Measurements from ENCODE around the gene ADA. TPM values are rescaled to one million over a fixed set of nuclear protein-coding genes. Genes with fewer than 3 reads are reported as not detected.

The ADA gene
- total and polyA plus RNA-seq, 3 donors from 2014 or later = 8.2 to 11.2 (median 10.0) TPM

- DNase-seq = no peak
- 50 to 53% methylated on average over 1 of the region's 1 CpG for WGBS, 2 donors
- peak overlapping the region in 1 of 2 donors; percentile 0 for H3K4me3 ChIP-seq
- intact Hi-C loops (cut with DNase I; ENCODE audit: low total_unique reads) = no loop called here
- no peaks in the 10 kb centered on the region for H3K27me3 ChIP-seq
- no peaks in the 10 kb centered on the region for H3K36me3 ChIP-seq (ENCODE audit: low read depth, missing control alignments)
- TF ChIP-seq CTCF (IDR thresholded peaks at IDR 0.05) = no peak
- no peak for TF ChIP-seq POLR2A (IDR thresholded peaks at IDR 0.05)
- H3K9me3 ChIP-seq = no peaks in the 10 kb centered on the region
- H3K4me1 ChIP-seq = peaks cover 6% of the 10 kb centered on the region
- peak overlapping the region; percentile 29 to 72 for H3K27ac ChIP-seq
Observed at GRCh38 chr20:44583157-44583556, 68.3 kb downstream of the ADA start.

GRCh38 chr20:44582311-44583025 is 69.0 kb downstream of the ADA start, which contains the start of gene PKIG:
TSS of gene PKIG (plus strand) at chr20:44582579. CDS start at chr20:44614557, 31,978 bp downstream.
- H3K4me3 ChIP-seq = peak within 1 kb of the TSS in 1 of 2 donors; percentile 0
- H3K27ac ChIP-seq = peak within 1 kb of the TSS; percentile 29 to 72
- TF ChIP-seq POLR2A (IDR thresholded peaks at IDR 0.05) (no peak), CTCF (IDR thresholded peaks at IDR 0.05) (no peak)
- no peaks in the 10 kb centered on the region for H3K9me3 ChIP-seq
- H3K36me3 ChIP-seq (ENCODE audit: low read depth, missing control alignments) = no peaks in the 10 kb centered on the region
- peaks cover 6% of the 10 kb centered on the region for H3K4me1 ChIP-seq
- intact Hi-C loops (cut with DNase I; ENCODE audit: low total_unique reads) = no loop called here
- no peak for DNase-seq
- WGBS, 2 donors = 33 to 45% methylated on average over 6 of the region's 6 CpGs
- no peaks in the 10 kb centered on the region for H3K27me3 ChIP-seq

- H3K4me1 ChIP-seq = peaks cover 6% of the 10 kb centered on the region
Observed at GRCh38 chr20:44581515-44581914, 70.0 kb downstream of the ADA start.

GRCh38 chr20:44580581-44581268 is 70.8 kb downstream of the ADA start:
- Histone ChIP-seq H3K27me3 (no peaks in the 10 kb centered on the region), H3K4me1 (peaks cover 6% of the 10 kb centered on the region), H3K4me3 (no peak overlapping the region), H3K27ac (no peak overlapping the region), H3K36me3 (ENCODE audit: low read depth, missing control alignments) (no peaks in the 10 kb centered on the region), H3K9me3 (no peaks in the 10 kb centered on the region)
- whole genome bisulfite sequencing, 2 donors = 83 to 89% methylated on average over 9 of the region's 9 CpGs
- intact Hi-C loops (cut with DNase I; ENCODE audit: low total_unique reads) = no loop called here
- DNase-seq = no peak
- no peak for TF ChIP-seq CTCF (IDR thresholded peaks at IDR 0.05)
- no peak for TF ChIP-seq POLR2A (IDR thresholded peaks at IDR 0.05)

More at GRCh38 chr20:44581515-44581914, 70.0 kb downstream of the ADA start:
- H3K36me3 ChIP-seq (ENCODE audit: low read depth, missing control alignments) = no peaks in the 10 kb centered on the region
- WGBS, 2 donors = 76 to 79% methylated on average over 1 of the region's 1 CpG
- TF ChIP-seq CTCF (IDR thresholded peaks at IDR 0.05) (no peak), POLR2A (IDR thresholded peaks at IDR 0.05) (no peak)
- no peaks in the 10 kb centered on the region for H3K27me3 ChIP-seq
- peak overlapping the region in 1 of 2 donors; percentile 29 for H3K27ac ChIP-seq
- H3K9me3 ChIP-seq = no peaks in the 10 kb centered on the region
- no peak overlapping the region for H3K4me3 ChIP-seq
- intact Hi-C loops (cut with DNase I; ENCODE audit: low total_unique reads) = no loop called here
- no peak for DNase-seq

All from testis (tissue), 3 donors.